GM18511 (cell line): ENCODE measurements around the gene OGFOD2.

ENCODE experiments used
- ATAC-seq: cut with Tn5 transposase; IDR thresholded peaks from one replicate; pipeline ENCODE4 v1.9.1; 2021; ENCODE audit warnings: mild to moderate bottlenecking, moderate library complexity; ENCODE audit not compliant: unreplicated experiment

OGFOD2 gene

DNA sequence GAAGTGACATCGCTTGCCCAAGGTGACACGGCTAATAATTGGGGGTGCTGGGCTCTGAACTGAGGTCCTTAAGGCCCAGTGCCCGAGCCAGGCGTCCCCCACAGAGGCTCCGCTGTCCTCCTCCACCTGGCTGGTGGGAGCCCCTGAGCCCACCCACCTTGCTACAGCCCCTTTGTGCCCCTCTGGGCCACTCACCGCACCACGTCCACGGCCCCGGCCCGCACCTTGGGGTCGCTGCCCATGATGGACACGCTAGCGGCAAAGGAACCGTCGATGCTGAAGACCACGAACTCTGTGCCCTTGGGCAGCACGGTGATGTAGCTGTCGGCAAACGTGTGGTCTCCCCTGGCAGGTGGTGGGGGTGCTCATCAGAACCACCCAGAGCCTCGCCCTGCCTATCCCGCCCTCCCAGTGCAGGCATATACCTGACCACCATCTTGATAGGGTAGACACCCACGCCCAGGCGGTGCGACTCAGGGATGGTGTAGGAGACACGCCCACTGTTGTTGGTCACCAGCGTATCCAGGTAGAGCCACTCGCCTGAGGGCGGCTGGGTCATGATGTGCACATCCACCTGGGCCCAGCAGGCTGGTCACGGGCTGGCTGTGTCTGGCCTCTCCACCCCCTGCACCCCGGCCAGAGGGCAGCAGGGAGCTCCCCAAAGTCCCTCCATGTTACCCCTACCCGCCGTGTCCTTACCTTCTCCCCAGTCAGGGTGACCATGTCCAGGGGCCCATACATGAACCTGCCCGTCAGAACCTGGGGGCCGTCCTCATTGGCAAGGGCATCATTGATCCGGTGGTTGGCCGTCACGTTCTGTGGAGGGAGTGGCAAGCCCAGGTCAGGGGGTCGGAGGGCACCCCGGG lies 12.3 kb downstream of the OGFOD2 start:
- ATAC-seq, result no peak

DNA sequence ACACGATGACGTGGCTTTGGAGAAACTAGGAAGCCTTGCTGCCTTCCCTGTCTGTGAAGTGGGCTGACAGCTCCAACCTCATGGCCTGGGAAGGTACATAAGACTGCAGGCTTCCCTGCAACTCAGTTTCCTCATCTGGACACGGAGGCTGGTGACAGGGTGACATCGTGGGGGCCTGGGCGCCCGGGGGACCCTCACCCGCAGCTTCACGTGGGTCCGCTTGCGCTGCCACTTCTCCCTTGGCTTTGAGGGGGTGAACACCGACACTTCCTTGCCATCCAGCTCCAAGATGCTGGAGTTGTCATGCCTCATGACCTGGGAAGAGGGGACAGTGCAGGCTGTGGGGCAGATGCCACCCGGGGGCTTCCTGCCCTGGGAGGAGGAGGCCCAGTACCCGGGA lies 13.0 kb downstream of the OGFOD2 start:
- ATAC-seq, result no peak

DNA sequence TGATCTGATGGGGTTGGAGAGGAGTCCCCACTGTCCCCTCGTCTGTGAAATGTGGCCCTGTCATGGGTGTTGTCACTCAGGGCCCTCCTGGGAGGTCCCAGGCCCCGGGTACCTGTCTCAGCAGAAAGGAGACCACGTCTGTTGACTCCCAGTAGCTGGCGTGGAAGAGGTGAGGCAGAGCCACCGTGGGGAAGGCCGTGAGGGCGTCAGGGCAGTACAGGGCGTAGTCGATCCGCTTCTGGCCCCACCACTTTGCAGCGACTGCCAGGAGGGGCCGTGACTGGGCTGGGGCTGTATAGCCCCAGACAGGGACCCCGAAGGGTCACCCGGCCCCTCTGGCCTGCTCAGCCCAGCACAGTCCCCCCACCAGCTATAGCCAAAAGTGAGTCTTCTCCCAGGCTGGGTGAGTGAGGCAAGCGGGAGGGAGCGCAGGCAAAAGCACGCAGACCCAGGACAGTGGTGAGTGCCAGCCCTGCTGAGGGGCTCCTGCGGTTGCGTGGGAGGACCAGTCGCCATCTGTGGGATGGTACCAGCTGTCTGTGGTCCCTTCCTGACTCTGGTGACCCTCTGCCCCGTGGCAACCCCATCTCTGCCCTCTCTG lies 13.7 kb downstream of the OGFOD2 start:
- no peak for ATAC-seq

DNA sequence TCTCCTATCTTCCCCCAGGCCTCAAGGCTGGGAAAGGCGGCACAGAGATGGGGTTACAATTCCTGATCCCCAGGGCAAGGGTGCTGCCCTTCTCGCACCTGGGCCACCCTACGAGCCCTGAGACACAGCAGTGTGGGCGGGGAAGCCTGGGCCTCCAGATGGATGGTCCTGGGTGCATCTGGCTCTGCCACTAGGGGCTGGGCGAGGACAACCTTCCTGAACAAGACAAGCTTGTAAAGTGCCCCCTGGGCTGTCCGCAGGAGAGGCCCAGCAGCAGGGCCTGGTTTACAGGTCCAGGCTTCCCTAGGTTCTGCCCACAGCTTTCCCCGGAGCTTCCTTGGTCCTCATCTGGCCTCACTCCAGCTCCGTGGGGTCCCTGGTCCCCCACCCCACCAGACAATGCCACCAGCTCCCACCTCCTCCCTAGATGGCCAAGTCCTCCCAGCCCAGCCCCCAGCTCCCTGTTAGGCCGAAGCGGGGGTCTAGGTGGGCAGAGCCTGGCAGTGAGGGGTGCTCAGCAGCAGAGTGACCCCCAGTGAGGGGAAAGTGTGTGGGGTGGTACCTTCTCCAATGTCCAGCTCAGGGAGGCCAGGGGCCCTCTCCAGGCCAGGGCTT lies 14.3 kb downstream of the OGFOD2 start:
- no peak for ATAC-seq

DNA sequence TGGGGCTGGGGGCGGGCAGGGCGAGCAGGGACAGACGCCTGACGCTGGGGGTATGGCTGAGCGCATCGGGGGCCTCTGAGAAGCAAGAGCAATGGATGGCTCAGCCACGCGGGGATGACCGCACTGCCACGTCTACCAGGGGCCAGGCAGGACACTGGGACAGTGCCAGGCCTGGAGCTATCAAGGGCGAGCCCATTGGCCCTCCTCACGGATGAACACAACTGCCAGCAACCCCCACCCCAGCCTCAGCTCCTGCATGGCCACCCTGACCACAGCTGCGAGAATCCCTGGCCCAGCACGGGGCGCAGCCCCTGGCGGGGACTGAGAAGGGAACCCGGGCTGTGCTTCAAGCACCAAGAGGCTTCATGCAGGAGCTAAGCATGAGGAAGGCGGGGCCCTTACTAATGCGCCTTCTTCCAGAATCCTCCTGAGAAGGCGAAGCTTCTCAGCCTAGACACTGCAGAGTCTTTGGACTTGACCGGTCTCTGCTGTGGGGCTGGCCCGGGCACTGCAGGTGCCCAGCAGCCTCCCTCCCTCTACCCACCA lies 14.9 kb downstream of the OGFOD2 start:
- no peak for ATAC-seq

DNA sequence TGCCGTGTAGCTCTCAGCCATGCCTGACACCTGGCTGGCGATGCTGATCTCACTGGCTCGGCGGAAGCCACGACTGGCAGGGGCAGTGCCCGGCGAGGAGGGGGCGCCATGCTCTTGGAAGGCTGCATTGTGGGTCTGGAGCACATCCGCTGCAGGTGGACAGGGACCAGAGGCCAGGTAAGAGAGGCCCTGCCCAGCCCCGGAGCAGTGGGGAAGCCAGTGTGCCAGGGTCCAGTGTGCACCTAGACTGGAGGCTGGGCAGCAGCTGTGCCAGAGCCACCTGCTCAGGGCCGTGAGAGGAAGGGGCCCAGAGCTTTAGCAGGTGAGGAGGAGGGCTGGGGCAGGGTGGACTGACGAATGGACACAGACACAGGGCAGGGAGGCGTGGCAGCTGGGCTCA lies 15.5 kb downstream of the OGFOD2 start:
- ATAC-seq, result no peak

DNA sequence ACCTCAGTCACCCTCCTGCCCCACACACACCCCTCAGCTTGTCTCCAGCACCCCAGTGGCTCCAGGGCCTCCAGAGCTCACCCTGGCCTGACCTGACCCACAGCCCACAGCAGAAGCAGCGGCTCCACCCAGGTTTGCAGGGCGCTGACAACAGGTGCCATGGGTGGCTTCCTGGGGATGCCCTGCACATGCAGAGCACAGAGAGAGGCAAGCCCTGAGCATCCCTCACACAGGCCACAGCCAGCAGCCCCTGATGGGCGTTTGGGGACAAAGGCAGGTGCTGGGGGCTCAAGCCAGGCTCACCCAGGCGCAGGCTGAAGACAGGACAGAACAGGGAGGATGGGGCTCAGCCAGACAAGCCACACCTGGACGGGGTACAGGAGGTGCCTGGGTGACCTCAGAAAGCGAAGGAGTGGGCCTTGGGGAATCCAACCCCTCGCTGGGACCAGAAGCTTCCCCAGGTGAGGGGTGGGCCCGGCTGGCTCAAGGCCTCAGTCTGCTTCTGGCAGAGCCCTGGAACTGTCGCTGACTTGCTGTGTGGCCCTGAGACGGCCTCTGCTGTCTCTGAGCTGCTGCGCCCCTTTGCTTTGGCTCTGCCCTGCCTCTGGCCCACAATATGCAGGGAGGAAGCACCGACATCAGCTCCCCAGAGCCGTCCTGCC lies 16.0 kb downstream of the OGFOD2 start:
- ATAC-seq, result no peak

DNA sequence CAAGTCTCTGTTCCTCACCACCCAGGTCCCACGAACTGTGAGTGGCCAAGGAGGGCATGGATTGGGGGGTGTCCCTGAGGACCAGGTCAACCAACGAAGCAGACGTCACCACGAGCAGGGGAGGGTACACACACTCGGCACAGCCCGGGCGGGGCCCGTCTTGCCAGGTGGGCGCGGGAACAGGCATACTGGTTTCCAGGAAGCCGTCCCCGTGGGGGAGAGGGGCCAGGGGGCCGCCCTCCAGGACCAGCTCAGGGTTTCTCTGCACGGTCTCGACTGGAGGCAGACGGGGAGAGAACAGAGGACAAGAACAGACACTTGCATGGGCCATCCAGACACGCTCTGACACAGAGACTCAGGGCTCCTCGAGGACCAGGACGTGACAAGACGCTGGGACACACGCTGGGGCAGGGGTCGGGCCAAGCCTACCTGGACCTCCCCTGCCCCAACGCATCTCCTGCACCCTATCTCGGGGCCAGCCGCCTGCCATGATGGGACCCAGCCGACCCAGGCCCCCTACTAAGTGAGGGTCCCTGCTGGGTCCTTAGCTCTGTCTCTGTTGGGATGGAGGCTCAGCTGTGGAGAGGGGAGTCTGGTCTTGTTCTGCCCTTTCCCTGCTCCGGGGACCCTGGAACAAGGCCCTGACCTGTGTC lies 16.7 kb downstream of the OGFOD2 start:
- no peak for ATAC-seq

DNA sequence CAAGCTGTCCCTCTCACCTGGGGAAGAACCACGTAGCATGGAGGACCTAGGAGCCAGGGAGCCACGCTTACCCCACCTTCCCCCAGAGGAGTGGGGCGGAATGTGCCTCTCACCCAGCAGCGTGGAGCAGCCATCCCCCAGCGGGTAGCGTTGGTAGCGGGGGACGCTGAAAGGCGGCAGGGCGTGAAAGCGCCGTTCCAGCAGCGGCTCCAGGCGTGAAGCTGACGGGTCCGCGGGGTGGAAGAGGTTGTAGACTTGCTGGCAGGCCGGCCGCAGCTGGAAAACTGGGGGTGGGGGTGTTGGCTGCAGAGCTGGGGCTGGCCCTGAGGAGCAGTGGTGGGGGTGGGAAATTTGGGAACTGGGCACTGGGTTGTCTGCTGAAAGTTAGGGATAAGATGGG lies 17.3 kb downstream of the OGFOD2 start:
- no peak for ATAC-seq

DNA sequence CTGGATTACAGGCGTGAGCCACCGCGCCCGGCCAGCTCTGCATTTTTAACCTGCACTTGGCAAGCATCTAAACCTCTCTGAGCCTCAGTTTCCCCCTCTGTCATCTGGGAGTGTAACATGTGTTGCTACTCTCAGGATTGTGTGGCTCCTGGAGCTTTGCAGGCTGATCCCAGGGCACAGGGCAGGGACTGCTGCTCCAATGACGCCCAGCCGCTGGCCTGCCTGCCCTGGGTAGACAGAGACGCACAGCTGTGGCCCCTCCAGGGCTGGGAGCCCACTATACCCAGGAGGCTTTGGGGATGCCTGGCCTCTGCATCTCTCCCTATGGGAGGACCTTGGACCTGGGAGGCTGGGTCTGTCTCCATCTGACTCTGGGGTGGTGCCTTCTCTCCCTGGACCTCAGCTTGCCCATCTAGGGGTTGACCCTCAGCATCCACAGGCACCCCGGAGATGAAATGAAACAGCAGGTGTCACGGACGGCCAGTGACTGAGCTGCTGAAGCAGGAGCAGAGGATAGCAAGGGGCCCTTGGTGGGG lies 19.2 kb downstream of the OGFOD2 start:
- no peak for ATAC-seq

DNA sequence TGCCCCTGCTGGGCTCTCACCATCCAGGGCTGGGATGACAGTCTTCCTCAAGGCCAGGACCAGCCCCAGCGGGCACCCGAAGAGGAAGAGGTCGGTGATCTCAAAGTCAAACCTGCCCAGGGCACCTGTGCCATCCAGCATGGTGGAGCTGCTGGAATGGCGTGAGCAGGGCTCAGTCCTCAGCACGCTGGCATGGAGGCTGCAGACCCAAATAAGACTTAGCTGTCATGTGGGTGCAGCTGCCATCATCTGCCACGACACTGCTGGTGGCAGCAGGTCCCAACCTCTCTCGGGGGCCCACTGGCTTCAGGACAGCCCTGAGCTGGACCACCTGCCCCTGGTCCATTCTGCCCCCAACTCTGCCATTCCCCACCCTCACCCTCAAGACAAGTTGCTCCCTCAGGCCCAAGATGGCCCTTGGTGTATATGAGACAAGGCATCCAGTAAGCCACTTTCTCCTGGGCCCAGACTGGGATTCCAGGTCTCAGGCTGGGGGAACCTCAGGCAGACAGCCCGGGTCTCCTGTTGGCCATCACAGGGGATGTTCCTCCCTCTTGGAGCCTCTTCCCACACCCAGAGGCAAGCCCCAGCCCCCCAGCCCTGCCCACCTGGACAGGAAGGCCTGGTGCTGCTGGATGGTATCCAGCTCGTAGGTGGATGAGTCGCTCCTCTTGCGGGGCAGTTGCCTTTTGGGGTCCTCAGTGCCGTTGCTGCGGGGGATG lies 19.9 kb downstream of the OGFOD2 start:
- no peak for ATAC-seq

DNA sequence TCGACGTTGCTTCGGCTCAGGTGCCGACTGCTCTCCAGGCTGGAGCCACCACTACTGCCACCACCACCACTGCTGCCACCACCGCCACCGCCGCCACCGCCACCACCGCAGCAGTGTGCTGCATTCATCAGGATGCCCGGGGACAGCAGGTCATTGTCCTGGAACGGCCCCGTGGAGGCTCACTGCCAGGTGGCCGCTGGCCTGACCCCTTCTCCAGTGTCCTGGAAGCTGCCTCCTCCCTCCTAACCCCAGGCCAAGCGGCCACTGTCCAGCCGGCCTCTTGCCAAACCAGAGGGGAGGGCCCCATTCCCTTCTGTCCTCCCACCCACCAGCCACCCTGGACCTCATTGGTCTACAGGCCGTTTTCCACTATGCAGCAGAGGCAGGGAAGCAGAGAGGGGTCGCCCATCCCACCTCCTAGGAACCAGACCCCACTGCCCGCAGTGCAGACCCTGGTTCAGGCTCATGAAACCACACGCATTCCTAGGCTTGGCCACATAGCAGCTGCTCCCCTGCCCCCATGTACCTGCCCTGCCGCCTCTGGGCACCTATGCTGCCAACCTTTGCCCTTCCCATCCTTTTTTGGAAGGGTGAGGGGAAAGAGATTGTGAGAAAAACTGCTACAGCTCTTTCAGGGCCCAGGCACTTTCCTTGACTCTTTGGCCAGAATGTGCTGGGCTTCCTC lies 20.6 kb downstream of the OGFOD2 start:
- no peak for ATAC-seq

DNA sequence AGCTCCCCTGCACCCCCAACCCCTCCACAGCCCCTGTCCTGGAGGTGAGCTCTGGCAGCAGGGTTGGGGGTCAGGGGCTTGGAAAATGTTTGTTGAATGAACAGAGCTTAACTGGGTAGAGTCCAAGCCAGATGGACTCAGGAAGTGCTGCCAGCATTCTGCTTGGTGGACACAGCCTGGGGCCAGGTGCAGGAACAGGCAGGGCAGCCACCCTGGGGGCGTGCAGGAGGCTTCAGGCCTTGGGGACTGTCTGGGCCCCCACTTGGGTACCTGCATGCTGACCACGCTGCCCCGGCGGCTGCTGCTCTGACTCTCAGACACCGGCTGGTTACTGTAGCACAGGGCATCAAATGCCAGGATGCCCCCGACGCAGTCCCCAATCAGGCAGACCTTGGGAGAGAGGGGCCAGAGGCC lies 21.2 kb downstream of the OGFOD2 start:
- ATAC-seq, result no peak

DNA sequence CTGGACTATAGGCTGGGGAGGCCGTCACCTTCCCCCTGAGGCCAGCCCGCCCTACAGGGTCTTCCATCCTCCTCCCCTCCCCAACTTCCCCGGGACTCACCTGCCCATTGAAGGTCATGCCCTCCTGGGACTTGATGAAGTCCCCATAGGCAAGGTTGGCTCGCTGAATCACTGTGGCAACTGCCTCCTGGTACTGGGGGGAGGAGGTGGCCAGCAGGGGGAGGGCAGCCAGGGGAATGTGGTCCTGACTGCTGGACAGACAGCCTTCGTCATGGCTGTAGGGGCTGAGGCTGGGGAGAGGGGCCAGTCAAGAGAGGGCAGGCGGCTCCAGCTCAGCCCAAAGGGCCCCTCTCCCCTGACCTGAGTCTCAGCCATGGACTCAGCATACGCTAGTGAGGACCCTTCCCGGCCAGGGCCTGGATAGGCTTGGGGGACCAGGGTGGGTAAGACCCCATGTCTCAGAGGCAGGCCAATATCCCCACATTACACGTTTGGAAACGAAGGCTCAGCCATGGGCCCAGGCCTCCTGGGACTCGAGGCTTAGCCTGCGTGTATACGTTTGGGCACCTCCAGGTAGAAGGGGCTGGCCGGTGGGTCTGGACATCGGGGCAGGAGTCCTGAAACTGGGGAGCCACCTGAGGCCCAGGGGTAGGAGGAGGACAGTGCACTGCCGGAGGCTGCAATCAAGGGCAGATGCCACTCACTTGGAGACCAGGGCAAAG lies 21.7 kb downstream of the OGFOD2 start:
- ATAC-seq, result no peak

DNA sequence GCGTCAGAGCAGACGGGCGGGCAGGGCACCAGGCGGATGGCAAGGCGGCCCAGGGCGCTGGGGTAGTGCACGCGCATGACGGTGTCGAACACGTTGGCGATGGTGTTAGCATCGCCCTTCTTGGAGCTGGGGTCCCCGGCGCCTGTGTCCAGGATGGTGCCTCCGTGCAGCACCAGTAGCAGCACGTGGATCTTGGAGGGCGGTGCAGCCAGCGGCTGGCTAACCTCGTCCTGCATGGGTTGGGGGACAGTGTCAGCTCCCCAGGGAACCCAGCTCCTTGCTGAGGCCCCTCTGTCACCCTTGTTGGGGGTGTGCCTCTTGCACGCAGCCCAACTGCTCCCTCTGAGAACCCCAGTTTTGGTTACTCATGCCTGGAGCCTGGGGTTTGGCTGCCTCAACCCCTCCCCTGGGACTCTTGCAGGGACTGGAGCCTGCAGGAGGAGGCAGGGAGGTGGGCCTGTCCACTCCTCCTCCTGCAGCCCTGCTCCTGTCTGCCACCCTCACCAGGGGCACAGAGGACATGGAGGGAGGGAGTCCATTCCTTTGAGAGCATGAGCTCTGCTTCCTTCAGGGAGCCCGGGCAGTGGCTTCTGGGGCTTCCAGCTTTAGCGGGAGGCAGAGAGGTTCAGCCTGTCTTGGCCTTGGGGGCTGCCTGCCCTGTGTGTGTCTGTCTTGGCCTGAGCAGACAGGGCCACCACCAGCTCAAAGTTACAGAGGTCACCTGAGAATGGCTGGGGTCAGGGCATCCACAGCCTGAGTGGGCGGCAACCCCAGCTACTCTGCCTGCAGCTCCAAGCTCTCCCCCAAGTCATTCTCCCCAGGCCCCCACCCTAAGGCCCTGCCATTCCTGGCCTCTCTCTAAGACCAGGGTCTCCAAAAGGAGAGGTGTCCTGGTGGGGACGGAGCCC lies 22.6 kb downstream of the OGFOD2 start:
- no peak for ATAC-seq

DNA sequence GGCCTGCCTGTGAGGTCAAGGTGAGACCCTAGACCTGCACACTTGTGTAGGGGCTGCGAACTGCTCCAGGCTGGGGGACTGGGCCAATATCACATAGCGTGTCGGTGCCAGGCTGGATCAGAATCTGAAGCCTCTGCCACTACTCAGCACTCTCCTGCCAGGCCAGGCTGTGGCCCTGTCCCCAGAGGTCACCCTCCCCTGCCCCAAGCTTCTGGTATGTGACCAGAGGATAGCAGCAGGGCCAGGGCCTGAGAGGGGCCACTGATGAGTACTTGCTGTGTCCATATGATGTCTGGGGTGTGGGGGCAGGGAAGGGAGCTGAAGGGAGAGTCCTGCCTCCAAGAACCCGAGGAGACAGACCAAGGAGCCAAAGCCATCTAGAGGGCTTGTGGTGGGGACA lies 23.3 kb downstream of the OGFOD2 start:
- ATAC-seq, result no peak

DNA sequence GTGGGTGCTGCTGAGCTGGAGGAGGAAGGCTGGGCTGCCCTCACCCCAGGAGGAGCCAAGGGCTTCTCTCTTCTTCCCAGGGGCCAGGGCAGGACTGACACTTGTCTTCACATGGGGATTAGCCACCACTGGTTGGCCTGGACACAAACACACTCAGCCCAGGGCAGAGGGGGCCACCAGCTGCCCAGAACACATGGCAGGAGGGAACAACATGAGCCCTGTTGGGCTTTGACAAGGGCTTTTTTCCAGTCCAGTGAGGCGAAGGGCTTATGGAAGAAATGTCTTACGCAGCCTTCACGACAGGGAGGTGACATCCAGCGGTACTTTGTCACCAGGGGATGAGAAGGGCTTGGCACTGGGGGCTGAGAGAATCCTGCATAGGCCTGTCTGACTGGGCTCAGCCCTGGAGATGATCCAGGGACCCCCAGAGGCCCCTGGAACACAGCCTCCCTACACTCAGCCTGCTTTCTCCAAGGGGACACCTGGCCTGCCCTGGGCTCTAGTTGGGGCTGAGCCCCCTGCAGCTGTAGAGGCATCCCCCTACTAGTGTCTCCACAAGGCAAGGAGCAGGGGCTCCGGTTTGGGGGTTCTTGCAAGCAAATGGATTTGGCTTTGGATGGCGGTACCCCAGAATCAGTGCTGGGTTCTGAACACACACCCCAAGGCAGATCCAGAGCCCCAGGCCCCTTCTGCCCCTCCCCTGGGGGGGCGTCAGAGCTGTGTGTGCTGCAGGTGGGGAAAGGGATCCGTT lies 24.3 kb downstream of the OGFOD2 start:
- ATAC-seq, result no peak
